Measurements from ENCODE around the gene DOCK3. TPM values are rescaled to one million over a fixed set of nuclear protein-coding genes. Genes with fewer than 3 reads are reported as not detected.

DOCK3 gene
- total RNA-seq, 4 donors from 2014 or later, result 2.1 to 8.6 (median 2.9) TPM

DNA sequence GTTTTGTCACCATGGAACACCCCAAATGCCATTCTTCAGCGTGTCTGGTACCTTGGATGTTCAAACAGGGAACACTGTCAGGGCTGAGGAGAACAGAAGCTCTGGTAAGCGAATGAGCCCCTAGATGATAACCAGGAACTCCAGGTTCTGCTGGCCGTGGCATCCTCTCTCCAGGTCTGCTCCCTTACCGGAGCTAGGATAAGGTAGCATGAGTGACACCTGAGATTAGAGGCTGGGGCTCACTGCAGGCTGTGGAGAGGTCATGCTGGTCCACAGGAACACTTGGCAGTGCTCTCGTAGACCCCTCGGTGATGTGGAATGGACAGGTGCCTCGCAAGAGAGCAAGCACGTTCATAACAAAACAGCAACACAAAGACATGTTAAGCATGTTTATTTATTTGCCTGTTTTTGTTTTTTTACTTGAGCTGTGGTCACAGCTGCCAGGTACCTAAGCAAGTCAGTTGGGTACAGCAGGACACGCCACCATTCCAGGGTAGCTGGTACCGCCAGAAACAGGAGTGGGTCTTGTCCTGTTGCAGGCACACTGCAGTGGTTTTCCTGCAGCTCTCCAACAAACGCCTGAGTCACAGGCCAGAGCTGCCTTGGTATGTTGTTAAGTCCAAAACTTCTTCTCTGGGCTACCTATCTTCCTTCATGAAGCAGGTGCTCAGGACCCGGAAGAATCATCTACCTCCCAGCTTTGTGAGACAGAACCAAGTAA lies 720.9 kb downstream of the DOCK3 start:
- no peaks in the 10 kb centered on the region for H3K9me3 ChIP-seq
- H3K27ac ChIP-seq, result no peak overlapping the region
- H3K4me1 ChIP-seq, result peaks cover 39% of the 10 kb centered on the region
- no peak for TF ChIP-seq POLR2A (IDR thresholded peaks at IDR 0.05)
- TF ChIP-seq, protein P1, sequence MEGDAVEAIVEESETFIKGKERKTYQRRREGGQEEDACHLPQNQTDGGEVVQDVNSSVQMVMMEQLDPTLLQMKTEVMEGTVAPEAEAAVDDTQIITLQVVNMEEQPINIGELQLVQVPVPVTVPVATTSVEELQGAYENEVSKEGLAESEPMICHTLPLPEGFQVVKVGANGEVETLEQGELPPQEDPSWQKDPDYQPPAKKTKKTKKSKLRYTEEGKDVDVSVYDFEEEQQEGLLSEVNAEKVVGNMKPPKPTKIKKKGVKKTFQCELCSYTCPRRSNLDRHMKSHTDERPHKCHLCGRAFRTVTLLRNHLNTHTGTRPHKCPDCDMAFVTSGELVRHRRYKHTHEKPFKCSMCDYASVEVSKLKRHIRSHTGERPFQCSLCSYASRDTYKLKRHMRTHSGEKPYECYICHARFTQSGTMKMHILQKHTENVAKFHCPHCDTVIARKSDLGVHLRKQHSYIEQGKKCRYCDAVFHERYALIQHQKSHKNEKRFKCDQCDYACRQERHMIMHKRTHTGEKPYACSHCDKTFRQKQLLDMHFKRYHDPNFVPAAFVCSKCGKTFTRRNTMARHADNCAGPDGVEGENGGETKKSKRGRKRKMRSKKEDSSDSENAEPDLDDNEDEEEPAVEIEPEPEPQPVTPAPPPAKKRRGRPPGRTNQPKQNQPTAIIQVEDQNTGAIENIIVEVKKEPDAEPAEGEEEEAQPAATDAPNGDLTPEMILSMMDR (IDR thresholded peaks at IDR 0.05), result no peak
- TF ChIP-seq POLR2AphosphoS5 (IDR thresholded peaks at IDR 0.05), result no peak
- no peak for TF ChIP-seq EP300 (IDR thresholded peaks at IDR 0.05)
- H3K4me3 ChIP-seq, result no peak overlapping the region
- WGBS, result 78% methylated on average over 10 of the region's 12 CpGs
- DNase-seq (ENCODE audit: low spot score in 2 of 2), result peak in 1 of 2 donors; percentile 43
- H3K36me3 ChIP-seq, result peaks cover 78% of the 10 kb centered on the region
- H3K27me3 ChIP-seq, result no peaks in the 10 kb centered on the region

DNA sequence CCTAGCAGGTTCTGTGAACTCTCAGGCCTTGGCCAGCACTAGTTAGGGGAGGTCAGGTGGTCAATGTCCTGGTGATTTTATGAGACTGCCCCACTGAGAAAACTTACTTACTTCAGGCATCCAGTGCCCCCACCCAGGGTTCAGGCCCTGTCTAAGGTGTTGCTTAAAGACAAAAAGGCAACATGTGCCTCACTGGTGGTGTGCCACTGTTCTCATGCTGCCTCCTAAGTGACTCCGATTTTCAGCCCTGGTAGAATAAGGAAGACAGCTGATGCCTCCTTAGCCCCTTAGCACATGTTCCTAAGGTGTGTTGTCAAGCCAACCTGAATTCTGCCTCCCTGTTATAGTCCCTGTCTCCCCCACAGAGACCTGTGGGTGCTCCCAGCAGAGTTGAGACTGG lies 721.7 kb downstream of the DOCK3 start:
- 75% methylated on average over 1 of the region's 1 CpG for WGBS
- Histone ChIP-seq H3K36me3 (peaks cover 85% of the 10 kb centered on the region), H3K4me1 (peaks cover 37% of the 10 kb centered on the region), H3K4me3 (no peak overlapping the region), H3K27me3 (no peaks in the 10 kb centered on the region), H3K27ac (no peak overlapping the region), H3K9me3 (no peaks in the 10 kb centered on the region)
- peak in 1 of 2 donors; percentile 35 for DNase-seq (ENCODE audit: low spot score in 2 of 2)
- TF ChIP-seq POLR2AphosphoS5 (IDR thresholded peaks at IDR 0.05) (no peak), POLR2A (IDR thresholded peaks at IDR 0.05) (no peak), EP300 (IDR thresholded peaks at IDR 0.05) (no peak)
- TF ChIP-seq, protein P1 (IDR thresholded peaks at IDR 0.05), result no peak

DNA sequence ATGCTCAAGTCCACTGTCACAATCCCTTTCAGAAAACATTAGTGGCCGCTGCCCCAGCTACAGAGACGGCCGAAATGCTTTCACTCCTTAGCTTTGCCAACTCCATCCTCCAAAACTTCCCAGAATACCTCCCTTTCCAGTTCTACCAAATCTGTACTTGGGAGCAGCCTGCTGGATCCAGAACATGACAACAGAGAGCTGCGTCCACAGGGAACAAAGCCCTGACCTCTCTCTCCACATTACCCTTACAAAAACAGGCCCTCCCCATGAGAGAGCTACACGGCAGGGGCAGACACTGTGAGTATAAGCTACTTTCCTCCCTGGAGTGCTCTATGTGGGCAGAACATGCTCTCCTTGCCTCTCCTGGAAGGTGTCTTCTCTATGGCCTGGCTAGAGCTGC lies 722.7 kb downstream of the DOCK3 start:
- TF ChIP-seq POLR2AphosphoS5 (IDR thresholded peaks at IDR 0.05) (no peak), EP300 (IDR thresholded peaks at IDR 0.05) (no peak), POLR2A (IDR thresholded peaks at IDR 0.05) (no peak)
- TF ChIP-seq, protein P1 (IDR thresholded peaks at IDR 0.05), result no peak
- Histone ChIP-seq H3K4me1 (peaks cover 29% of the 10 kb centered on the region), H3K4me3 (no peak overlapping the region), H3K9me3 (no peaks in the 10 kb centered on the region), H3K27ac (no peak overlapping the region), H3K27me3 (no peaks in the 10 kb centered on the region), H3K36me3 (peaks cover 91% of the 10 kb centered on the region)
- peak in 1 of 2 donors; percentile 29 for DNase-seq (ENCODE audit: low spot score in 2 of 2)
- 62% methylated on average over 5 of the region's 5 CpGs for WGBS

DNA sequence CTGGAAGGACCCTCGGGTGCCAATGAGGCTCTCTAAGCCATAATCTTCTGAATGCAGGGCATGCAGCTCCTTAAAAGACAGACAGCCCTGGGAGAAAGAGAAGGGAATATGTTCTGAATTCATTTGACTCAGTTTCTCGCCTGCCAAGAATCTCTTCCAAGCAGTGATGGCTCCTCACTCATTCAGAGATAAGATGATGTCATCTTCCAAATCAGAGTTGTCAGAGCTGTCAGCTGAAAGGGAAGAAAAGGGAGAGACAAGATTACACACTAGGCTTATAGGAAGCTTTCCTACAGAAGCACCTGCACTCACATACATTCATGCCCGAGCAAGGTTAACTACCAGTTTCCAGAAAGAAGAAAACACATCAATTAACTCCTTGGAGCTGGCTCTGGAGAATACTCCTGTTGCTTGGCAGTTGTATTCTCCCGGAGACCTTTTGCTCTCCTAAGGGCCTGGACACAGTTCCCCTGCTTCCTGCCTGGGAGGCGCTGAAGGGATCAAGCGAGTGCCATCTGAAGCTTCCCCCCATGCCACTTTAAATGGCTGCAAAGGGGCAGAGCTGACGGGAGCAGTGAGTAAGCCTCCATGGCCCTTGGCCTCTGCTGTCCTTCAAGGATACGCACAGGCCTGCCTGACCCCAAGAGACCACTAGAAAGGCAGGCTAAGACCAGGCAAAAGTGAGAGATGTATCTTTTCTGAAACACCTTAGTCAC lies 724.0 kb downstream of the DOCK3 start:
- Histone ChIP-seq H3K27ac (no peak overlapping the region), H3K36me3 (peaks cover 90% of the 10 kb centered on the region), H3K27me3 (no peaks in the 10 kb centered on the region), H3K4me1 (peaks cover 15% of the 10 kb centered on the region), H3K4me3 (no peak overlapping the region), H3K9me3 (no peaks in the 10 kb centered on the region)
- TF ChIP-seq POLR2A (IDR thresholded peaks at IDR 0.05) (no peak), POLR2AphosphoS5 (IDR thresholded peaks at IDR 0.05) (no peak), EP300 (IDR thresholded peaks at IDR 0.05) (no peak)
- TF ChIP-seq, protein P1 (IDR thresholded peaks at IDR 0.05), result no peak
- 74% methylated on average over 6 of the region's 8 CpGs for WGBS
- no peak for DNase-seq (ENCODE audit: low spot score in 2 of 2)

DNA sequence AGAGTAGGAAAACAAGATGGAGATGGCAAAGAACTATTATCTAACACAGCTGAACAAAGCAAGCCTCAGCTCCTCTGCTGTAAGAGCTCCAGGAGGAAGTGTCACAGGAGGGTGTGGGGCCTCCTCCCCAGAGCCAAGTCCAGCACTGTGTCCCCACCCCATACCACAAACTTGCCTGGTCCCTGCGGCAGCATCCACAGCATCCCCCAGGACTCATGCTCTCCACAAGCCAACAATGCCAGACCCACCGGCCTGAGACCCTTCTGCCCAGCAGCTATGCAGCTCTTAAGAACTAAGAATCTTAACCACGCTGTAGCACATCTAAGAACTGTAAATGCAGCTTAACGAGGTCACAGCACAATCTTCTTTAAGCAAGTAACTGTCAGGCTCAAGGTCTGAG lies 725.4 kb downstream of the DOCK3 start:
- Histone ChIP-seq H3K4me3 (no peak overlapping the region), H3K36me3 (peaks cover 76% of the 10 kb centered on the region), H3K4me1 (peaks cover 4% of the 10 kb centered on the region), H3K27me3 (no peaks in the 10 kb centered on the region), H3K9me3 (no peaks in the 10 kb centered on the region), H3K27ac (no peak overlapping the region)
- TF ChIP-seq, protein P1 (IDR thresholded peaks at IDR 0.05), result no peak
- no peak for TF ChIP-seq POLR2AphosphoS5 (IDR thresholded peaks at IDR 0.05)
- no peak for DNase-seq (ENCODE audit: low spot score in 2 of 2)
- WGBS, result 90% methylated on average over 4 of the region's 4 CpGs
